ENCODE measurements around the gene NHERF1.

GRCh38 chr17:74738051-74738996, 10.1 kb upstream of the NHERF1 start:
- TF ChIP-seq CTCF (conservative IDR thresholded peaks at IDR 0.05) (no peak), EZH2 (IDR thresholded peaks at IDR 0.05; ENCODE audit: low read depth) (no peak)
